LNCaP clone FGC (cell line): Measurements from ENCODE around the gene CYP27B1.

Source experiments
- DNase-seq: peaks from one replicate; pipeline ENCODE4 v3.0.0-alpha.2; 2011; ENCODE audit warnings: low read depth
- H3K4me3 ChIP-seq: 2 replicates; pipeline ENCODE4 v1.5.1; 2011; ENCODE audit warnings: mild to moderate bottlenecking, low read depth, low read length, control low read depth
- TF ChIP-seq, protein P1 (sequence below): IDR thresholded peaks from 2 replicates; pipeline ENCODE4 v1.5.1; 2012; ENCODE audit warnings: mild to moderate bottlenecking; ENCODE audit not compliant: control insufficient read depth, insufficient read depth; ENCODE audit errors: extremely low read depth

CYP27B1 gene

GRCh38 chr12:57811028-57811755 lies 44.3 kb upstream of the CYP27B1 start:
- TF ChIP-seq, protein P1, sequence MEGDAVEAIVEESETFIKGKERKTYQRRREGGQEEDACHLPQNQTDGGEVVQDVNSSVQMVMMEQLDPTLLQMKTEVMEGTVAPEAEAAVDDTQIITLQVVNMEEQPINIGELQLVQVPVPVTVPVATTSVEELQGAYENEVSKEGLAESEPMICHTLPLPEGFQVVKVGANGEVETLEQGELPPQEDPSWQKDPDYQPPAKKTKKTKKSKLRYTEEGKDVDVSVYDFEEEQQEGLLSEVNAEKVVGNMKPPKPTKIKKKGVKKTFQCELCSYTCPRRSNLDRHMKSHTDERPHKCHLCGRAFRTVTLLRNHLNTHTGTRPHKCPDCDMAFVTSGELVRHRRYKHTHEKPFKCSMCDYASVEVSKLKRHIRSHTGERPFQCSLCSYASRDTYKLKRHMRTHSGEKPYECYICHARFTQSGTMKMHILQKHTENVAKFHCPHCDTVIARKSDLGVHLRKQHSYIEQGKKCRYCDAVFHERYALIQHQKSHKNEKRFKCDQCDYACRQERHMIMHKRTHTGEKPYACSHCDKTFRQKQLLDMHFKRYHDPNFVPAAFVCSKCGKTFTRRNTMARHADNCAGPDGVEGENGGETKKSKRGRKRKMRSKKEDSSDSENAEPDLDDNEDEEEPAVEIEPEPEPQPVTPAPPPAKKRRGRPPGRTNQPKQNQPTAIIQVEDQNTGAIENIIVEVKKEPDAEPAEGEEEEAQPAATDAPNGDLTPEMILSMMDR = 0 out of 2 replicates have a peak, but pooled peaks have one; percentile 1
- H3K4me3 ChIP-seq = no peak overlapping the region
- DNase-seq = no peak

DNA sequence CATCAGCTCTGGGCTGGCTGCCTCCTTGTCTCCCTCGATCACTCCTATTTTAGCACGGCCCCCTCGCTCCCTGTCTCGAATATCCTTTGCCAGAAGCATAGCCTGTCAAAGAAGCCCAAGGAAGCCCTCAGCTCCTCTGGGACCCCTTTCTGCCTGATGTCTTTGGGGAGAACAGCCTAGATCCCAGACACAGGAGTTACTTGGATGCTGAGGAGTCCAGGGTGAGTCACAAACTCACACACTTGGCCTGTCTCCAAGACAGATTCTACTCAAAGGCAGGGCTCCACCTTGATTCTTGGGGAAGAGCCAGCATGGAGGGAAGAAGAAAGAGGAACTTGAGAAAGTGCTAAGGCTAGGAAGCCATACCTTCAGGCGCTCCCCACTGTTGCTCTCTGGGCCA lies 43.6 kb upstream of the CYP27B1 start:
- DNase-seq = peak; percentile 19
- TF ChIP-seq, protein P1 = no peak

DNA sequence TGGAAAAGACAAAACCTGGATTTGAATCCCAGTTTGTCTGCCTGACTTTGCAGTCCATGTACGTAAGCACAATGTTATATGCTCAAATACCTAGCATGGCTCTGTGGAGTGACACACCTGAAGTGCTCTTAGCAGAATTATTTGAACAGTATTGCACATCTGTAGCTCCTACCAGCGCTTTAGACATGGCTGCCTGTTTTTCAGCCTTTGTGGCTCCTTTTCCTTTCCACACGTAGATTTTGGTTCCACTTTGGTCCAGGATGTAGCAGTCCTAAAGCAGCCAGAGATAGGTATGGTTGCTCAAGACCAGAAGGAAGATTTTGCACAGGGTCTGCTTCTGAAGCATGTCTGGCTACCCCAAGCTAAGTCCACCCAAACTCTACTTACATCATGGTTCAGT lies 42.5 kb upstream of the CYP27B1 start:
- TF ChIP-seq, protein P1 = no peak
- no peak overlapping the region for H3K4me3 ChIP-seq
- DNase-seq = no peak

More for the DNA sequence above, 43.6 kb upstream of the CYP27B1 start:
- no peak overlapping the region for H3K4me3 ChIP-seq

DNA sequence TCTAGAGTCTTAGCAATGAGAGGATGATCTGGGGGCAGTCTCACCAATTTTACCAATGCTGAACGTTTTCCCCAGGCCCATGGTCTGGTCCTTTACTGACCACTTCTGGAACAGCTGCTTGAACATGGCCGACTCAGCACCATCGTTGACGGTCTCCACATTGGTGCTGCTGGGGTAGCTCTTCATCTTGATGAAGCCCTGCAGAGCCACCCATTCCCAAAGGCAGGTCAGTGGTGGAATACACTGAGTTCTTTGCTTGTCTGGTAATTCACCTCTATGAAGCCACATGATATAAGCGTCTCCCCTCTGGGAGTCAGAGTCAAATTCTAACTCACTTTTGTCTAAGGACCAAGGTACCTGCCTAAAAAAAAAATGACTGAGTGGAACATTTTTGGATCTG lies 41.5 kb upstream of the CYP27B1 start:
- no peak overlapping the region for H3K4me3 ChIP-seq
- DNase-seq = no peak
- TF ChIP-seq, protein P1 = no peak

DNA sequence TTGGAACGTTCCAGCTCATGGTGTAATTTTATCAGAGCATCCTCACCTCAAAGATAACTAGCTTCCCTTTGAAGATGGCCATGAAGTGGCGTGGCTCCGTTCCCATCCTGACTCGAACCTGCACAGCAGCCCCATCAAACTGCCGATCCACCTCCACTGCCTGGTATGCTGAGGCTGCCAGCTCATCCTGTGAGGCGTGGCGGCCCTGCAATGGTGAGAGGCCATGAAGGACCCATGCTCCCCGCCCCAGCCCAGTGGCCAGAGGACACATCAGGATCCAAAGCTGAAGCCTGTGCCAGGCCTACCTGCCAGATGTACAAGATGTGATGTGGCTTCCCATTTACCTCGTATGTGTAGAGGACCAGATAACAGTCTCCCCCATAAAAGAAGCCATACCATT lies 40.4 kb upstream of the CYP27B1 start:
- DNase-seq = no peak
- TF ChIP-seq, protein P1 = no peak
- no peak overlapping the region for H3K4me3 ChIP-seq

DNA sequence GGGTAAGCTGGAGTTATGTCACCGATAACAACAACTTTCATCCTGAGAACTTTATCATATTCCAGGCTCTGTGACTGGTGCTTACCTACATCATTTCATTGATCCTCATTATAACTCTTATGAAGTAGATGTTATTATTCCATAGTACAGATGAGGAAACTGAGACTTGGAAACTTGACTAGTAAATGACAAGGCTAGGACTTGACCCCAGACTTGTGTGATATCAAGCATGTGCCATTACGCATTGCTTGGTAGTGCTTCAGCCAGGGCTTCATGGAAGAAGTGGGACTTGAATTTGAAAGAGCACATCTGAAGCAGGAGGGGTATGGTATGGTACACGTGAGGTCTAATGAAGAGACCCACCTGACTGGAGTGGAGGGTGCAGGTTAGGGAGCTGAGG lies 39.8 kb upstream of the CYP27B1 start:
- H3K4me3 ChIP-seq = no peak overlapping the region
- no peak for DNase-seq
- TF ChIP-seq, protein P1 = no peak
